Kidney (tissue), 14 donors: ENCODE results near the gene MYRIP. TPM values are rescaled to one million over a fixed set of nuclear protein-coding genes. Genes with fewer than 3 reads are reported as not detected.

Experiments
- DNase-seq, 5 donors: peaks; one replicate each; pipeline ENCODE4 v3.0.0-alpha.2; 2013 to 2020
- FAIRE-seq: peaks from 2 replicates; lab custom pipeline; 2012; peaks lifted over from hg19 to GRCh38; lab: Jason Lieb, UNC
- H3K27ac ChIP-seq, 2 donors: one replicate each; pipeline ENCODE4 v1.7.0; 2013; ENCODE audit warnings: low read depth in 2 of 2, low read length in 2 of 2, inconsistent platforms in 1 of 2
- H3K27me3 ChIP-seq: one replicate; pipeline ENCODE4 v1.7.1; 2013; ENCODE audit warnings: low read length, inconsistent platforms; ENCODE audit not compliant: control insufficient read depth, insufficient read depth
- H3K36me3 ChIP-seq, 3 donors: one replicate each; pipeline versions ENCODE4 v1.7.0 to v1.7.1; 2013; ENCODE audit warnings: low read length in 3 of 3, control low read depth in 1 of 3, inconsistent platforms in 1 of 3; ENCODE audit not compliant: insufficient read depth in 3 of 3, control insufficient read depth in 2 of 3
- H3K4me1 ChIP-seq, 3 donors: one replicate each; pipeline versions ENCODE4 v1.7.0 to v1.7.1; 2013; ENCODE audit warnings: low read length in 3 of 3, inconsistent platforms in 1 of 3, low read depth in 1 of 3; ENCODE audit not compliant: control insufficient read depth in 2 of 3, insufficient read depth in 2 of 3
- H3K4me3 ChIP-seq, 3 donors: one replicate each; pipeline versions ENCODE4 v1.7.0 to v1.8.1; 2013; ENCODE audit warnings: low read length in 3 of 3, control low read depth in 1 of 3, inconsistent platforms in 1 of 3
- H3K9ac ChIP-seq, 3 donors: one replicate each; pipeline versions ENCODE4 v1.7.0 to v1.7.1; 2013; ENCODE audit warnings: low read length in 3 of 3, control low read depth in 1 of 3, inconsistent platforms in 1 of 3
- H3K9me3 ChIP-seq, 3 donors: one replicate each; pipeline versions ENCODE4 v1.7.0 to v1.7.1; 2013; ENCODE audit warnings: low read length in 3 of 3, control low read depth in 1 of 3, inconsistent platforms in 1 of 3; ENCODE audit not compliant: control insufficient read depth in 2 of 3, insufficient read depth in 1 of 3
- CTCF ChIP-seq: IDR thresholded peaks from 3 replicates; pipeline ENCODE4 v1.5.1; 2012; ENCODE audit warnings: mild to moderate bottlenecking, moderate library complexity, borderline replicate concordance; ENCODE audit not compliant: insufficient read depth; ENCODE audit errors: extremely low read depth
- intact Hi-C: fragments of 100-400 bp; cut with DNase I; formaldehyde crosslinking; loops from one replicate; pipeline ENCODE4 v1.11.1; 2022
- polyA plus RNA-seq: library from polyadenylated mRNA; stranded (reverse); fragments of 350-450 nt; fragmentation: Illumina TruSeq; extraction: RNeasy Lipid Tissue Mini Kit (QIAGEN cat#74804); gene quantifications from one replicate; pipeline ENCODE4 v1.2.3, GENCODE V29; 2014; ENCODE audit warnings: low read depth, low replicate concordance; ENCODE audit not compliant: insufficient read depth
- total RNA-seq: library from RNA; stranded (reverse); fragmentation: NEBNext Ultra II Directional; extraction: Animal tissue kit (Norgen Biotek cat#: 25700); gene quantifications from one replicate; pipeline ENCODE4 v1.2.1, GENCODE V29; 2021
- donor health status: control.
- donor health status: control.
- donor health status: control.
- donor health status: control.
- donor health status: control.
- donor health status: DM: yes; HTN: yes; CAD: no.
- donor health status: Normal renal cell carcinoma (clear cell type).

Gene MYRIP
- total and polyA plus RNA-seq, 2 donors from 2014 or later: 0.92 to 6.6 TPM

- Histone ChIP-seq H3K27ac (no peak overlapping the region), H3K9ac (no peak overlapping the region), H3K36me3 (peaks cover 0 to 3% (median 0%) of the 10 kb centered on the region in 3 donors), H3K4me3 (no peak overlapping the region), H3K4me1 (peaks cover 0 to 6% (median 0%) of the 10 kb centered on the region in 3 donors), H3K27me3 (no peaks in the 10 kb centered on the region), H3K9me3 (no peaks in the 10 kb centered on the region)
- DNase-seq: no peak
- intact Hi-C loops: no loop called here
- FAIRE-seq: no peak
- TF ChIP-seq CTCF: no peak
Measured at GRCh38 chr3:40304352-40304751, 494.9 kb downstream of the MYRIP start.

- Histone ChIP-seq H3K9ac (no peak overlapping the region), H3K9me3 (no peaks in the 10 kb centered on the region), H3K4me3 (no peak overlapping the region), H3K27ac (no peak overlapping the region), H3K27me3 (no peaks in the 10 kb centered on the region), H3K36me3 (peaks cover 0 to 1% (median 0%) of the 10 kb centered on the region in 3 donors), H3K4me1 (peaks cover 0 to 6% (median 0%) of the 10 kb centered on the region in 3 donors)
- no peak for TF ChIP-seq CTCF
- no peak for DNase-seq
- intact Hi-C loops: no loop called here
- FAIRE-seq: no peak
Measured at GRCh38 chr3:40306336-40306735, 496.9 kb downstream of the MYRIP start.

- intact Hi-C loops: no loop called here
- no peak for TF ChIP-seq CTCF
- no peak overlapping the region for H3K4me3 ChIP-seq
- no peak for DNase-seq
- no peaks in the 10 kb centered on the region for H3K9me3 ChIP-seq
- peaks cover 0 to 6% (median 0%) of the 10 kb centered on the region in 3 donors for H3K4me1 ChIP-seq
- no peak for FAIRE-seq
- H3K27me3 ChIP-seq: no peaks in the 10 kb centered on the region
- H3K36me3 ChIP-seq: peaks cover 0 to 7% (median 6%) of the 10 kb centered on the region in 3 donors
- no peak overlapping the region for H3K9ac ChIP-seq
- no peak overlapping the region for H3K27ac ChIP-seq
Measured at GRCh38 chr3:40307176-40307575, 497.8 kb downstream of the MYRIP start.
